ENCODE measurements around the gene PREX1.

Gene PREX1

DNA sequence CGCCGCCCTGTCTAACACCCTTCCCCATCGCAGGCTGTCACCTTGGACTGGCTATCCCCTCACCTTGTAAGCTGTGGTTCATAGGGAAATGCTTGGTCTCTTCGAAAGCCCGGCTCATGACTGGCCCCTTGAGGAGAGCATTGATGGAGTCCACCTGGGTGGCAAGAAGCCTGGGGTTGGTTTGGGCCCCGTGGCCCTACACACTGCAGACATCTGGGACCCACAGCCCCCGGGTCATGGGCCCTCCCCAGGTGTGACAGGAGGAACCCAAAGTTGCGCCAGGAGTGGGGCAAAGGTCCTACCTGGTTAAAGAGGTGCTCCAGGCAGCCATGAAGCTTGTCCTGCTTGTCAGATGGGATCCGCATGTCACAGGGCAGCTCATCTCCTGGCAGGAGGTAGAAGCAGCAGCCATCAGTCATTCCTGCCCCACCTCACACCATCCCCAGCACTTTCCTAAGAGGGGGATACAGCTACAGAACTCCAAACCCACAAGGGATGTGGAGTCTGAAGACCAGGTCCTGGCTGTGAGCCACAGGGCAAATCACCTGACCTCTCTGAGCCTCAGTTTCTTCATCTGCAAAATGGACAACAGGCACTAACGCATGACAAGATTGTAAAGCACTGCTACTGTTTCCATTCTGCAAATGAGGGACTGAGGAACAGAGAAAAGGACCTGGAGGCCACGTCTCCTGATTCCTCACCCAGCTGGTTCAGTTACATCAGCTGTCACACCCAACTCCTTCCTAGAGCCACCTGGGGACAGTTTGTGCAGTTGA lies 185.5 kb downstream of the PREX1 start:
- TF ChIP-seq, protein P1, sequence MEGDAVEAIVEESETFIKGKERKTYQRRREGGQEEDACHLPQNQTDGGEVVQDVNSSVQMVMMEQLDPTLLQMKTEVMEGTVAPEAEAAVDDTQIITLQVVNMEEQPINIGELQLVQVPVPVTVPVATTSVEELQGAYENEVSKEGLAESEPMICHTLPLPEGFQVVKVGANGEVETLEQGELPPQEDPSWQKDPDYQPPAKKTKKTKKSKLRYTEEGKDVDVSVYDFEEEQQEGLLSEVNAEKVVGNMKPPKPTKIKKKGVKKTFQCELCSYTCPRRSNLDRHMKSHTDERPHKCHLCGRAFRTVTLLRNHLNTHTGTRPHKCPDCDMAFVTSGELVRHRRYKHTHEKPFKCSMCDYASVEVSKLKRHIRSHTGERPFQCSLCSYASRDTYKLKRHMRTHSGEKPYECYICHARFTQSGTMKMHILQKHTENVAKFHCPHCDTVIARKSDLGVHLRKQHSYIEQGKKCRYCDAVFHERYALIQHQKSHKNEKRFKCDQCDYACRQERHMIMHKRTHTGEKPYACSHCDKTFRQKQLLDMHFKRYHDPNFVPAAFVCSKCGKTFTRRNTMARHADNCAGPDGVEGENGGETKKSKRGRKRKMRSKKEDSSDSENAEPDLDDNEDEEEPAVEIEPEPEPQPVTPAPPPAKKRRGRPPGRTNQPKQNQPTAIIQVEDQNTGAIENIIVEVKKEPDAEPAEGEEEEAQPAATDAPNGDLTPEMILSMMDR (IDR thresholded peaks at IDR 0.05; ENCODE audit: insufficient read depth, low read length, poor library complexity, severe bottlenecking): no peak
- H3K36me3 ChIP-seq (ENCODE audit: control insufficient read depth, insufficient read depth, low read length): peaks cover 52% of the 10 kb centered on the region
- DNase-seq (ENCODE audit: extremely low read depth, insufficient read length): no peak
- no peak overlapping the region for H3K4me3 ChIP-seq (replicated peaks; ENCODE audit: low read depth, low read length)
- H3K27me3 ChIP-seq (replicated peaks; ENCODE audit: control insufficient read depth, insufficient read depth, low read length): no peaks in the 10 kb centered on the region

DNA sequence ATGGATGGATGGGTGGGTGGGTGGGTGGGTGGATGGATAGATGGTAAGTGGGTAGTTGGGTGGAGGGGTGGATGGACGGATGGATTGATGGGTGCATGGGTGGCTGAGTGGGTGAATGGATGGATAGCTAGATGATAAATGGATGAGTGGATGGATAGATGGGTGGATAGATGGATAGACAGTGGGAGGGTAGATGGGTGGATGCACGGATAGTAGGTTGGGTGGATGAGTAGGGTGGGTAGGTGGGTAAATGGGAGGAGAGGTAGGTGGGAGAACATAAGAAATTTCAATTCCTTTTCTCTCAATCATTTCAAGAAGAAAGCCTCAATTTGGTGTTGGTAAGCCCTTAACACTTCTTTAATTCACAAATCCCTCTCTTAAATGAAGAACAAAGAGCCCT lies 186.9 kb downstream of the PREX1 start:
- no peak for DNase-seq (ENCODE audit: extremely low read depth, insufficient read length)
- Histone ChIP-seq H3K4me3 (replicated peaks; ENCODE audit: low read depth, low read length) (no peak overlapping the region), H3K36me3 (ENCODE audit: control insufficient read depth, insufficient read depth, low read length) (peaks cover 49% of the 10 kb centered on the region), H3K27me3 (replicated peaks; ENCODE audit: control insufficient read depth, insufficient read depth, low read length) (no peaks in the 10 kb centered on the region)
- TF ChIP-seq, protein P1 (IDR thresholded peaks at IDR 0.05; ENCODE audit: insufficient read depth, low read length, poor library complexity, severe bottlenecking): no peak

- peaks cover 47% of the 10 kb centered on the region for H3K36me3 ChIP-seq (ENCODE audit: control insufficient read depth, insufficient read depth, low read length)
Observed at GRCh38 chr20:48639899-48640298, 187.9 kb downstream of the PREX1 start.

GRCh38 chr20:48638546-48638945 lies 189.3 kb downstream of the PREX1 start:
- Histone ChIP-seq H3K36me3 (ENCODE audit: control insufficient read depth, insufficient read depth, low read length) (peaks cover 44% of the 10 kb centered on the region), H3K4me3 (replicated peaks; ENCODE audit: low read depth, low read length) (no peak overlapping the region), H3K27me3 (replicated peaks; ENCODE audit: control insufficient read depth, insufficient read depth, low read length) (no peaks in the 10 kb centered on the region)
- DNase-seq (ENCODE audit: extremely low read depth, insufficient read length): no peak
- TF ChIP-seq, protein P1 (IDR thresholded peaks at IDR 0.05; ENCODE audit: insufficient read depth, low read length, poor library complexity, severe bottlenecking): no peak

More at GRCh38 chr20:48639899-48640298, 187.9 kb downstream of the PREX1 start:
- H3K27me3 ChIP-seq (replicated peaks; ENCODE audit: control insufficient read depth, insufficient read depth, low read length): no peaks in the 10 kb centered on the region
- no peak overlapping the region for H3K4me3 ChIP-seq (replicated peaks; ENCODE audit: low read depth, low read length)
- DNase-seq (ENCODE audit: extremely low read depth, insufficient read length): no peak
- TF ChIP-seq, protein P1 (IDR thresholded peaks at IDR 0.05; ENCODE audit: insufficient read depth, low read length, poor library complexity, severe bottlenecking): no peak

DNA sequence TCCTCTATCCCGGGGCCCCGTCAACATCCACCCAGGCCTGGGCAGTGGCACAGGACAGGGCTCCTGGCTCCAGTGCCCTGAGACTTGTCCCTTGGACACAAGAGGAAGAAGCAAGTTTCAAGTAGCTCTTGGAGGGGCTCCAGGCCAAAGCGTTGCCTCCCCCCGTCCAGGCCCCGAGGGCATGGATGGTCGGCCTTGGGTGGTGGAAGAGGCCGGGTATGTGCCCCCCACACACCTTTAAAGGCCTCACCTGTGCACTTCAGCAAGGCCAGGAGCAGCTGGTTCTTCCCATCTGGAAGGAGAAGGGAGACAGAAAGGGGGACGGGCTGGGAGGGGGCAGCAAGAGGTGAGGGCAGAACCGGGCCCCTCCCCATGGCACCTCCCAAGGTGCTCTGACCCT lies 190.3 kb downstream of the PREX1 start:
- Histone ChIP-seq H3K27me3 (replicated peaks; ENCODE audit: control insufficient read depth, insufficient read depth, low read length) (no peaks in the 10 kb centered on the region), H3K4me3 (replicated peaks; ENCODE audit: low read depth, low read length) (no peak overlapping the region), H3K36me3 (ENCODE audit: control insufficient read depth, insufficient read depth, low read length) (peaks cover 45% of the 10 kb centered on the region)
- DNase-seq (ENCODE audit: extremely low read depth, insufficient read length): no peak
- TF ChIP-seq, protein P1 (IDR thresholded peaks at IDR 0.05; ENCODE audit: insufficient read depth, low read length, poor library complexity, severe bottlenecking): no peak
